Putamen (tissue), 1 donor: ENCODE measurements around the gene PHLDA2.

Source experiments
- DNase-seq: peaks from one replicate; pipeline ENCODE4 v3.0.0-alpha.2; 2016; ENCODE audit warnings: low spot score

PHLDA2 gene

DNA sequence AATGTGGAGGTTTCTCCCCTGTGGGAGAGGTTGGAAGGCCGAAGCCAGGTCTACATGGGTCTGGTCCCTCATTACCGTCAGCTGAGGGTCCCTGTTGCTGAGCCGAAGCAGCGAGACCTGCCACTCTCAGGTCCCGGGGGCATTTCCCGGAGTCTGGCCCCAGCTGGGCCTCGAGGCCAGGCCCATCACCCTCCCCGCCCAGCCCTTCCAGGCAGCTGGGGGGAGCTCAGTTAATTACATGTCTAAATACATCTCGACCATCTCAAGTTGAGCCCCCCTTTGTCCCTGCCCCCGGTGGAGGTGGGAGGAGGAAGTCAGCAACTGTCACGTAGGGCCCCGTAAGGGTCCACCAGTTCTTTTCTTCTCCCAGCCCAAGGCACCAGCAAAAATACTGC, 47.2 kb downstream of the PHLDA2 start:
- DNase-seq: no peak

DNA sequence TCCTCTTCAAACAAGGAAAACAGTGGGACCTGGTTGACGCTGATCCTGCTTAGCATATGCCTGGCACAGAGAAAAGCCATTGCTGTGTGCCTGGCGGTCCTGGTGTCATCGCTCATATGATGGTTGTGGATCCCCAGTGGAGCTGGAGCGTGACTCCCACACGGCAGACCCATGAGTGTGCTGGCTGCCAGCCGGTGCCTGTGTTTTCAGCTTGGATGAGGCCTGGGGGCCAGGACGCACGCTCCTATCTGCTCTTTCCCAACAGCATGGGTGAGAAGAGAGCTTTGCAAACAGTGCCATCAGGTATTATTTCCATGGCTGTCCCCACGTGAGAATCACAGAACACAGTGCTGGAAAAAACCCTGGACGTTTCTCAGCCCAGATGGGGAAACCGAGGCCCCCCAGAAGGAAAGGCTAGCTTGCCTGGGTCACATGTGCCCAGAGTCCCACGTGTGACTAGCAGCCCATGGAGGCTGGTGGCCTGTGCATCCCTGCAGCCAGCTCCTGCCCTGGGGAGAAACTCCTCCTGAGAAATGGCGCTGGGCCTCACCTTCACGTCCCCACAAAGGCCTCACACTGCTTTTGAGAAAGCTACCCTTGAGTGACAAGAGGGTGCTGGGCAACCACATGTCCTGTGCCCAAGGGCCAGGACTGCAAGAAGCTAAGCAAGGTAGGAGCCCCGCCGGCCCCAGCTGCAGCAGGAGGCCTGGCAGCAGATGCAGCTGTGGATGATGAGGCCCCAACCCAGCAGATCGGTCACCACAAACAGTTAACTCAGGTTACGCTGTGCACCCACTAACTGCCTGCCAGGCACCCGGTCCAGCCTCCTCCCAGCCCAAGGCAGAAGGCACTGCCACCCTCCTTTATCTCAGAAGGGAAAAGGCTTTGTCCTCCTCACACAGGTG, 47.9 kb downstream of the PHLDA2 start:
- DNase-seq: no peak

DNA sequence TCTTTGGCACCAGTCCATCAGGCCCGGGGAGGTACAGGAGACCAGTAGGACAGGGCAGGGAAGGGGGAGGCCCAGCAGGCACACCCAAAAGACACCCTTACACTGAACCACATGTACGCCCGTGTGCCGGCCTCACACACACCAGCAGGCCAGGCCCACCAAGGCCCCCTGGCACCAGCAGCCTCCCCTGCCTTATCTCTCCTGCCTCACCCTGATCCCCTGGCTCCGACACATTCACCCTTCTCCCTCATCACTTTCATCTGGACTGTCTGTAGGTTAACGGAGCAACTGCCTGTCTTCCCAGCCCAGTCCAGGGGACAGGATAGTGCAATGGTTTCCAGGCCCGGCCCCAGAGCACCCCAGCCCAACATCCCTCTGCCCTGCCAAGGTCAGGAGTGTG, 48.6 kb downstream of the PHLDA2 start:
- DNase-seq: no peak

DNA sequence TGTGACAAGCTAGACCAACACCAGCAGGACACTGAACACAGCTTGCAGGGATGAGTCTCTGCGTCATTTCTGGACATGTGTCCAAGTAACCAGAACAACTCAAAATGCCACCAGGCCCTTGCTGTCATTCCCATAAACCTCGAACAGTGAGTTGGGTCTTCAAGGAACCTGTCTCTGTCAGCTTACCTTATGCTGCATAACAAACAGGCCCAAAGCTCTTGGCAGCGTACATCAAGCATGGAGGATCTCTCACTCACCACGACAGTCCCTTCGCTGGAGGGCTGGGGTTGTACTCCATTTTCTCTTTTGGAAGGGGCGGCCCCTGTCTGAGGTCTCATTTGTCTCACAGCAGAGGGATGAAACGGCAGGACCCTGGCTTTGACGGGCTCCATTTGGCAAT, 50.4 kb downstream of the PHLDA2 start:
- DNase-seq: no peak
